ENCODE measurements around the gene NALF2. TPM values are rescaled to one million over a fixed set of nuclear protein-coding genes. Genes with fewer than 3 reads are reported as not detected.

NALF2 gene
- total RNA-seq, 1 donor from 2014 or later, result 0.32 TPM

DNA sequence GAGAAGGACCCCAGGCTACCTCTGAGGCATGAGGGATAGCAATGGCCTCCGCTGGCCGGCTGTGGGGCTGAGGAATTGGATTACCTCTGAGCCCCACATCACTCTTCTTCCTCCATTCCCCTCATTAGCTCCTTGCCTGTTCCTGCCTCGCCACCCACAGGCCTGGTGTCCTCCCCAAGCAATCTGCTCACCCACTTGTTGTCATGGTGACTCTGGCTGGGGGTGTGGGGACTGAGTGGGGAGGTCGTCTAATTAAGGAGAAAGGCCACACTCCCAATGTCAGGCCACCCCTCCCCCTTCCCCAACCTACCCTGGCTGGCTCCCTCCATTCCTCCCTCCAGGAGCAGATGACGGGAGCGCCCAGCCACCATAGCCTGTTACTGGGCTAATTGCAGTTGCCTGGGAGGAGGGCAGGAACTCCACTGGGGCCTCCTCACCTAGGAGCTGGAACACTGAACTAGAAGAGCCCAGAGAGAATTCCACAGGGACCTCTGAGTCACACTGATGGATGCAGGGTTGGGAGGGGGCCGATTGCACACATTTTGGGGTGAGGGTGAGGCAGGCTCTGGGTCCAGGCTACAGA, 20.7 kb downstream of the NALF2 start:
- intact Hi-C loops (cut with micrococcal nuclease), result no loop called here

DNA sequence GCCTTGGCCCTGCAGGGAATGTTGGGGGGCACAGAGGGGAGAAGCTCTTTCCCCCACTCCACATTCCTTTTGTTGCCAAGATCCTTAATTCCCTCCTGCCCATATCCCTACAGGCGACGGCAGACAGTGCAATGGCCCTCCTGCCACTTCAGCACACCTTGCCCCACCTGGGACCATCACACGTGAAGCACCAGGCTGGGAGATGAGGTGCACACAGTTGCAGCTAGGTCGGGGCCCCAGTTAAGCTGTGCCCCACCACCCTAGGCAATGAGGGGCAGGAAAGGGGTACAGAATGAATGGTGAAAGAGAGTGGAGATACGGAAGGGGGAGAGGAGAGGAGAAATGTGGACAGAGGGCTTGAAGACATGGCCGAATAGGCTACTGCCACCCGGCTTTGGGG, 26.2 kb downstream of the NALF2 start:
- intact Hi-C loops (cut with micrococcal nuclease), result no loop called here

DNA sequence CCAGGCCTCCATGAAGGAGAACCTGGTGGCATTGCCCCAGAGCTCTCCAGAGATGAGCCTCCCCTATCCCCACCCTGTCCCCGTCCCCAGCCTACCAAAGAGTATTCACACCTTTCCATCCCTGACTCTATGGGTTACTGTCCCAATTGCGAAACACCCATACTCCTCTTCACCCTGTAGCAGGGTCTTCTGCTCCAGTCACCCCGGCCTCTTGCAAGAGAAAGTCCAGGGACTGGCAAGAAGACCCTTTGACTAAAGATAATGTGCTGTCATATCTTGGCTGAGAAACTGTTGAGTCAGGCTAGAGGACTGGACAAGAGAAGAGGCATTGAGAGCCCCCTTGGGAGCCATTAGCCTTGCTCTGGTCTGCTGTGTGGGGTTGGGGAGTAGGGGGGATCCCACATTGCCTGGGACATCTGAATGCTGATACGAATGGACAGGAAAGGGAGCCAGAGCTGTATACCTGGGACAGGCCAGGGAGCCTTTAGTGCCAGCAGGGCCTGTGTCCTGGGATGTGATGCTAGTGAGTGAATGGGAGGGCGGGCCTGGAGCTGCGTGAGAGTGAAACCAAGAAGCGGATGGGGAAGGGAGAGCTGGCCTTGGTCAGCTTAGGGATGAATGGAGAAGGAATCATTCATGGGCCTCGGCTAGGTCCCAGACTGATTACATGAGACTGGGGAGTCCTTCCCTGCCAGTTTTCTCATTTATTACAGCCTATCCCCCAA, 27.1 kb downstream of the NALF2 start:
- intact Hi-C loops (cut with micrococcal nuclease), result no loop called here

DNA sequence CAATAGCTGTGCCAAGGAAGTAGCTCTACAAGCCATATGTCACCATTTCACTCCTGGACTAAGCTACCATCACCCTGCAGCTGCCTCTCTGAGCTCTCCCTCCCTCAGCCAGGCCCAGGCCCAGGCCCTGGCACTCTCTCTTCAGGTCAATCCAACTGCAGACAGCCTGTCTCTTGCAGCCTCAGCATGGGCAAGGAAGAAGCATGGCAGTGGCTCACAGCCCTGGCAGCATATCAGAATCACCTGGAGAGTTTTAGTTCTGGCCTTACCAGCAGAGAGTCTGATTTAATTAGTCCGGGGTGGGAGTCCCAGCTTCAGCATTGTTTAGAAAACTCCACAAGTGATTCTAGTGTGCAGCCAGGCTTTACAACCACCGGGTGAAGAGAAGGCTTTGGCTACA, 31.5 kb downstream of the NALF2 start:
- intact Hi-C loops (cut with micrococcal nuclease), result loop anchor here (5.0 kb wide), 1 partner anchor 272 kb away; no protein-coding TSS in a partner anchor

DNA sequence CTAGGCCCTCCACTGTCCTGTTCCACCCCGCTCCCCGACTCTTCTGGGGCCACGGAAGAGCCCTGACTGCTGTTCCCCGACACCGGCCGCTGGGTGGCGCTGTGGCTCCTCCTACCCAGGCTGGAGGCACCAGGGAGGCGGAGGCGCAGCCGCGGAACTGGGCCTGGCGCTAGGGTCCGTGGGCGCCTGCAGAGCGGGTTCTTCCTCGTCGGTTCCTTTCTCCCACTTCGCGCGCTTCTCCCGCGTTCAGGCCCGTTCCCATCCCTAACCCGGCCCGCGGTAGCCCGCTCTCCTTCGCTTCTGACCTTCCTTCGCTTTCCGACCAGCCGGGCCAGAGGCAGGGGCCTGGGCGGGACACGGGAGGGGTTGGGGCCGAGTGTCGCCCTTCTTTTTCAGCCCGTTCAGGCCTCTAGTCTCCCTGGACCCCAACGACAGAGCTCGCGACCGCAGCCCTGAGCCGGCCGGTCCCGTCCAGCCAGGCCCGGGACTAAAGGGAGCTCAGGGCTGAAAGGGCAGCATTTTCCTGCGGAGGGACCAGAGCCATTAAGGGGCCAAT, 34.3 kb downstream of the NALF2 start:
- intact Hi-C loops (cut with micrococcal nuclease), result loop anchor here (1.0 to 5.0 kb wide), 5 partner anchors 45 to 558 kb away; no protein-coding TSS in a partner anchor

DNA sequence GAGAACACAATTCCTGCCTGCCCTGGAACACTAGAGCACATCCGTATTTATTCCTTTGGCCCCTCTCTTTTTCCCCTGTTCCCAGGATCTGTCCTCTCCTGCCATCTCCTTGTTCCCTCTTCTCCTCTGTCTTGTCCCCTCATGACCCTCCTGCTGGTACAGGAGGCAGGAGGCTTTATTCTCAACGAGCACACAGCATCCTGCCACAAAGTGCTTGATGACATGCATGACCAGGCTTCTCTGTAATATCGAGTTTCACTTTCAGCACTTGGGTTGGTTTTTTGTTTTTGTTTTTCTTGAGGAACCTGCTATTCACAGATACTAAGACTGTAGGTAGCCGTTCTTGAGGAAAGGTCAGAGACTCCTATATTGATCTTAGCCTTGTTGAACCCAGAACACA, 35.3 kb downstream of the NALF2 start:
- intact Hi-C loops (cut with micrococcal nuclease), result loop anchor here (1.0 to 5.0 kb wide), 2 partner anchors 268 to 594 kb away; partner anchors contain the start of gene IGBP1

DNA sequence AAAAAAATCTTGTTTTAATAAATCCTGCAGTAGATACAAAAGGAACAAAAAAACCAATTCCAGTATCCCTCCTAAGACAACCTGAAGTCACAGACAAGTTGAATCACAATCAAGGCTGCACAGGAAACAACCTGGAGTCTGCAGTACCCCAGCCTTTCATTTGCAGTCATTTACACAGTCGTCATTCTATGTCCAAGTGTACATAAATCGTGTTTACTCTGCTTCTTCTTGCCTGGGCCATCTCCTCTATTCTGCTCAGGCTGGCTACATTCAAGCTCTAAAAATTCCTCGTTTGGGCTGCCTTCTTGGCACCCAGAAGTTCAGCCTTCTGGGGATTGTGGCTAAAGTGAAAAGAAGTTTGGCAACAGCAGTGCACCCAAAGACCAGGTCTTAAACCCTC, 37.8 kb downstream of the NALF2 start:
- intact Hi-C loops (cut with micrococcal nuclease), result no loop called here

DNA sequence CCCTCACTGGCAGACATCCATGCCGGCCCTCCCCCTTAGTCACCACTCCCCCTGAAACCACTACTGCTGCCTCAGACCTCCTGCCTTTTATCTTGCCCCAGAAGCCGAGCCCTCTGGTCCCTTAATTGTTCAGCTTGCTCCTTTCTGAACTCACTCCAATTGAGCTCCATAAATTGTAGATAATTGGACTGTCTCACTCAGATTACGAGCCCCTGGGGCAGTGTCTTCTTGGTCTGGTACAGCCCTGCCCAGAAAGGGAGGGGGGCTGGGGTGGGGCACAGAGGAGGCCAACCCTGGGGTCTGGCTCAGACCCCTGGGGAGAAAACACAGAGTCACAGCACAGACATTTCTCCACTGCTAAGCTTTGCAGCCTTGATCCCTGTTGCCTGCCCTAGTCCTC, 39.4 kb downstream of the NALF2 start:
- intact Hi-C loops (cut with micrococcal nuclease), result no loop called here

DNA sequence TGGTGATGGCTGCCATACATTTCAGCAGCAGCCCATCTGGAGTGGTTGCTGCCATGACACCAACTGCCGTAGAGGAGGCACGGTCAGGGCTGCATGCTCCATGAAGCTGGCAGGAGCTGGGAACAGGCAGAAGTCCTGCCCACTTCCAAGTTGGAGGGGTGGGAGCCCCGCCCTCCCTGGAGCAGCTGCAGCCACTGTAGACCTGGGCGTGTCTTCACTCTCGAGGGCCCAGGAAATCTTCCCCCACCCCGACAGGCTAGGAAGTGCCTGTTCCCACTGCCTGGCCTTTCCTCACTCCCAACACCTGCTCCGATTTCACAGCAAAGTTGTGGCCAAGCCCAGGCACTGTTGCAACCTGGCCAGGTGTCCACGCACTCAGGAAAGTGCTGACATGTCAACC, 42.3 kb downstream of the NALF2 start:
- intact Hi-C loops (cut with micrococcal nuclease), result no loop called here

DNA sequence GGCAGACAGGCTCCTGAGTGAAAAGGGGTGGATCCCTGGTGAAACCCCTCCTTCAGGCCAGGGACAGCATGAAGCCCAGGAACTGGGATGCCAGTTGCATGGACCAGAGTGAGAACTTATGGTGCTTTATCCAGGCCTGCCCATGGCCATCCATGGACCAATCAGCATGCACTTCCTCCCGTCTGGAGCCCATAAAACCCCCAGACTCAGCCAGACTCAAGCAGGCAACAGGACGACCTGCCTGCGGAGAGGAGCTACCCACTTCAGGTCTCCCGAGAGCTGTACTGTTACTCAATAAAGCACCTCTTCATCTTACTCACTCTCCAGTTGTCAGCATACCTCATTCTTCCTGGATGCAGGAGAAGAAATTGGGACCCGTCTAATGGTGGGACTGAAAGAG, 42.9 kb downstream of the NALF2 start:
- intact Hi-C loops (cut with micrococcal nuclease), result no loop called here

DNA sequence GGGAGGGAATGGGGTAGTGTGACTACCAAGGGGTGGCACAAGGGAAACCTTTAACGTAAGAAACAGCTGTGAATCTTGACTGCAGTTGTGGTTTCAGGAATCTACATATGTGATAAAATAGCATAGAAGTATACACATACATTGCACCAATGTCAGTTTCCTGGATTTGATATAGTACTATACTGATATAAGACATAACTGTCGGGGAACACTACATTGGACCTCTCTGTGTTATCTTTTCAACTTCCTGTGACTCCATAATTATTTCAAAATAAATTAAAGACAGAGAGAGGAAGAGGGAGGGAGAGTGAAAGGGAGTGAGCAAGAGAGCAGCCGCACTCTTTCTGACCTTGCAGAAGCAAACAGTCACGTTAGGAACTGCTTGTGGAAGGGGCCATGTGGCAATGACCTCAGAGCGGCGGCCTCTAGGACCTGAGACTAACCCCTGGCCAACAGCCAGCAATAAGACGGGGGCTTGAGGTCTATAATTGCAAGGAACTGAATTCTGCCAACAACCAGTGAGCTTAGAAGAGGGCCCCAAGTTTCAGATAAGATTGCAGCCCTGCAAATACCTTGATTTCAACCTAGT, 47.4 kb downstream of the NALF2 start:
- intact Hi-C loops (cut with micrococcal nuclease), result no loop called here

DNA sequence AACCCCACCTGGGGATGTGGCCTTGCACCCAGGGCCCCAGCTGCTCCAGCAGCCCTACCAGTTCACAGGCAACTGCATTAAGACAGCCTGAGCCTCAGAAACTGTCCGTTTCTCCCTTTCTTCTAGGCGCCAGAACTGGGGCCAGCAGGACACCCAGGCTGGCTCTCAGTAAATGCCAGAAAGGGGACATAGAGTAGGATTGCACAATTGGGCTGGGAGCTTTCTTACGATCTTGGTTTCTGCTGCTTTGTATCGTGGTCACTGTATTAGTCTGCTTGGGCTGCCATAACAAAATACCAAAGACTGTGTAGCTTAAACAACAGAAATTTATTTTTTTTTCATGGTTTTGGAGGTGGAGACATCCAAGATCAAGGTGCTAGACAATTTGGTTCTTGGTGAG, 48.4 kb downstream of the NALF2 start:
- intact Hi-C loops (cut with micrococcal nuclease), result no loop called here

Other genes with a start within 250 kb of the NALF2 start
- 2.5 and 2.6 TPM in 2 replicates for gene EDA, start 111.8 kb downstream of the NALF2 start, total RNA-seq

Measured in T-helper 1 cell treated with Interleukin-12 subunit alpha and Interleukin-12 subunit beta and Interleukin-4 antibody, amounts not matched to agents 30 ng/mL and 1 ng/mL, for 36 hours (primary cell).